HepG2 (cell line): ENCODE results near the gene RAP1GAP2. TPM values are rescaled to one million over a fixed set of nuclear protein-coding genes. Genes with fewer than 3 reads are reported as not detected.

Source experiments
- ATAC-seq: fragments of 200-7000 bp; cut with Tn5 transposase; 3 replicates; pipeline ENCODE4 v1.9.1; 2020; ENCODE audit warnings: mild to moderate bottlenecking, moderate library complexity
- BruUV-seq: library from RNA; stranded (reverse); fragments of 400-500 nt; replicated peaks from 2 replicates; lab custom pipeline; 2021; lab: Mats Ljungman, UMichigan
- CTCF ChIA-PET: fragments of 300-600 bp; formaldehyde crosslinking; extraction: SDS; loops from one replicate; lab custom pipeline; 2021; ENCODE audit warnings: low total read pairs, inconsistent platforms, low intra/inter-chr PET ratio; lab: Yijun Ruan, JAX
- POLR2A ChIA-PET: fragments of 350-600 bp; sonication (Branson Sonifier 250); formaldehyde crosslinking; loops from one replicate; lab custom pipeline; 2020; ENCODE audit warnings: antibody characterized with exemption, inconsistent platforms; lab: Yijun Ruan, JAX
- DNase-seq: peaks from one replicate; pipeline ENCODE4 v3.0.0-alpha.2; 2015; ENCODE audit warnings: low spot score
- FAIRE-seq: peaks from 3 replicates; lab custom pipeline; 2011; peaks lifted over from hg19 to GRCh38; lab: Jason Lieb, UNC
- H2AFZ ChIP-seq: one replicate; pipeline ENCODE4 v1.6.1; 2011; ENCODE audit warnings: low read length, inconsistent platforms
- H3K27ac ChIP-seq: fragments of 300-600 bp; 3 replicates; pipeline ENCODE4 v1.8.0; 2011; ENCODE audit warnings: mixed run types, mild to moderate bottlenecking, mixed read lengths, low read length, inconsistent platforms; ENCODE audit not compliant: insufficient read depth; ENCODE audit errors: extremely low read length
- H3K27me3 ChIP-seq, 2 experiments: fragments of 200-600 bp in 1 of 2; 2 replicates in 1 of 2; 3 replicates in 1 of 2; pipeline versions ENCODE4 v1.6.0 to v1.8.0; 2011; ENCODE audit warnings: low read length in 2 of 2, mild to moderate bottlenecking in 2 of 2, moderate library complexity in 2 of 2, inconsistent platforms in 1 of 2; ENCODE audit not compliant: insufficient read depth in 2 of 2, control insufficient read depth in 1 of 2
- H3K36me3 ChIP-seq, 2 experiments: fragments of 200-600 bp in 1 of 2; replicated peaks in 1 of 2; 2 replicates in 1 of 2; 3 replicates in 1 of 2; pipeline versions ENCODE4 v1.5.1 to v1.8.0; 2011; ENCODE audit warnings: low read length in 2 of 2, inconsistent platforms in 1 of 2; ENCODE audit not compliant: insufficient read depth in 2 of 2, control insufficient read depth in 1 of 2
- H3K4me1 ChIP-seq: 2 replicates; pipeline ENCODE4 v1.5.1; 2012; ENCODE audit warnings: low read length, inconsistent platforms; ENCODE audit not compliant: insufficient read depth
- H3K4me2 ChIP-seq: 2 replicates; pipeline ENCODE4 v1.6.0; 2011; ENCODE audit warnings: low read depth, low read length, inconsistent platforms
- H3K4me3 ChIP-seq, 3 experiments: fragments of 200-600 bp in 1 of 3; sonication (generic), shearing (Covaris generic) in 1 of 3; replicated peaks in 1 of 3; 2 replicates each; pipeline ENCODE4 v1.5.1; 2011 to 2016; ENCODE audit warnings: low read length in 3 of 3, inconsistent platforms in 2 of 3, low read depth in 2 of 3, mild to moderate bottlenecking in 2 of 3, control low read depth in 1 of 3, mixed read lengths in 1 of 3; ENCODE audit not compliant: insufficient read depth in 1 of 3
- H3K79me2 ChIP-seq: one replicate; pipeline ENCODE4 v1.6.1; 2011; ENCODE audit warnings: low read length, inconsistent platforms; ENCODE audit not compliant: insufficient read depth
- H3K9ac ChIP-seq: 2 replicates; pipeline ENCODE4 v1.6.0; 2011; ENCODE audit warnings: mild to moderate bottlenecking, low read depth, low read length, inconsistent platforms; ENCODE audit not compliant: insufficient read depth
- H3K9me3 ChIP-seq: 2 replicates; pipeline ENCODE4 v1.5.1; 2012; ENCODE audit warnings: mild to moderate bottlenecking, low read length
- H4K20me1 ChIP-seq: 2 replicates; pipeline ENCODE4 v1.6.0; 2011; ENCODE audit warnings: inconsistent platforms, mild to moderate bottlenecking, low read length, moderate library complexity; ENCODE audit not compliant: insufficient read depth
- FOXC1 ChIP-seq: sonication (generic); formaldehyde crosslinking; IDR thresholded peaks from 2 replicates; pipeline ENCODE4 v1.8.0; 2022; ENCODE audit warnings: mild to moderate bottlenecking, missing genetic modification reagents, borderline replicate concordance
- HHEX ChIP-seq: IDR thresholded peaks from 2 replicates; pipeline ENCODE4 v1.6.1; 2016; ENCODE audit warnings: control low read depth
- KLF13 ChIP-seq: sonication (generic); formaldehyde crosslinking; IDR thresholded peaks from 2 replicates; pipeline ENCODE4 v1.4.0; 2020; ENCODE audit warnings: mild to moderate bottlenecking, missing genetic modification reagents
- MEF2D ChIP-seq: sonication (generic); formaldehyde crosslinking; IDR thresholded peaks from 2 replicates; pipeline ENCODE4 v1.5.1; 2020; ENCODE audit warnings: mild to moderate bottlenecking, missing genetic modification reagents
- MYNN ChIP-seq: sonication (generic); formaldehyde crosslinking; IDR thresholded peaks from 2 replicates; pipeline ENCODE4 v1.4.0; 2020; ENCODE audit warnings: mild to moderate bottlenecking, low read depth, missing genetic modification reagents
- POLR2AphosphoS2 ChIP-seq: IDR thresholded peaks from 2 replicates; pipeline ENCODE4 v1.6.1; 2011; ENCODE audit warnings: low read depth, low read length, improper control_type of control experiment
- RARA ChIP-seq: IDR thresholded peaks from 2 replicates; pipeline ENCODE4 v1.6.1; 2016; ENCODE audit warnings: missing genetic modification reagents, missing compliant biosample characterization
- RERE ChIP-seq: IDR thresholded peaks from 2 replicates; pipeline ENCODE4 v1.6.1; 2016; ENCODE audit warnings: low read depth, missing genetic modification reagents, missing compliant biosample characterization
- RFX1 ChIP-seq: fragments of 450-650 bp; IDR thresholded peaks from 2 replicates; pipeline ENCODE4 v1.6.1; 2017
- SRSF1 ChIP-seq: fragments of 200-400 bp; formaldehyde crosslinking; optimal IDR thresholded peaks from 2 replicates; pipeline ENCODE3; 2017; ENCODE audit warnings: mild to moderate bottlenecking, low read depth, low read length, moderate library complexity
- ZMYM2 ChIP-seq: sonication (generic); formaldehyde crosslinking; IDR thresholded peaks from 2 replicates; pipeline ENCODE4 v1.8.0; 2022; ENCODE audit warnings: mild to moderate bottlenecking, missing genetic modification reagents
- ZNF709 ChIP-seq: sonication (generic); formaldehyde crosslinking; IDR thresholded peaks from 2 replicates; pipeline ENCODE4 v1.5.0; 2020; ENCODE audit warnings: mild to moderate bottlenecking, missing genetic modification reagents
- WGBS: methylation state at CpG from one replicate; pipeline ENCODE4 v1.1.6; 2017; ENCODE audit warnings: low lambda C conversion rate; 5-methylcytosine and 5-hydroxymethylcytosine counted together
- in situ Hi-C: cut with HindIII; loops from 2 replicates; pipeline ENCODE4 v1.10.0; 2017; ENCODE audit warnings: low pct_unique_long_range_greater_than_20kb; ENCODE audit not compliant: extremely low pct_ligation_motif_present
- intact Hi-C: fragments of 100-400 bp; cut with micrococcal nuclease; formaldehyde crosslinking; loops from one replicate; pipeline ENCODE4 v1.10.0; 2022; ENCODE audit not compliant: unreplicated experiment
- polyA plus RNA-seq, 8 experiments: library from polyadenylated mRNA; depleted of rRNA in 3 of 8; stranded (reverse) in 7 of 8; unstranded in 1 of 8; fragments of >200 nt; fragmentation: Illumina TruSeq in 4 of 8; extraction: Trizol in 4 of 8; gene quantifications; 2 replicates each; pipeline versions ENCODE4 v1.2.1 to v1.2.3, GENCODE V29; 2011 to 2016; ENCODE audit warnings: low read depth in 4 of 8, missing spikeins in 1 of 8, mixed read lengths in 1 of 8; ENCODE audit not compliant: insufficient read depth in 1 of 8
- total RNA-seq, 5 experiments: library from RNA; depleted of rRNA; stranded (reverse); fragments of >200 nt; fragmentation: Illumina TruSeq; extraction: Trizol; gene quantifications; 2 replicates each; pipeline ENCODE4 v1.2.3, GENCODE V29; 2016; ENCODE audit warnings: low read depth in 1 of 5

The RAP1GAP2 gene
- total and polyA plus RNA-seq, 2 of the 13 experiments (the other 11 are each of a cell fraction or from before 2014, with no cell fraction given), result 10.9 to 12.0 TPM

DNA sequence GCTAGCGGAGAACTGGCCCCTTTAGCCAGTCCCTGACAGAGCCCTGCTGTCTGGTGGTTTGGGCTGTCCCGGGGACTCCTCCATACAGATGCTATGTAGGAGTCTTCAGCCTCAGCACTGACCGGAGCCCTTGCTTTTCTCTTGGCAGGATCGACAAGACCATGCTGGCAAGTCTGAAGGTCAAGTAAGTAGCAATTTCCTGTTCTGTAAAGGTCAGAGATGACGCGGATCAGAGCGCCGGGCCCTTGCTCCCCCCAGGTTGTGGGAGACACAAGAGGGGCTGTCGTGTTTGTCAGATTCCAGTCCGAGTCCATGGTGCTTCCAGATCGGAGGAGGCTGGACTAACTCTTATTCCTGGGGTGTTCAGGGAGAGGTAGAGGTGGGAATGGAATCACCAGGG lies 4.1 kb downstream of the RAP1GAP2 start:
- ChIA-PET CTCF (no interaction called here), POLR2A (no interaction called here)
- in situ Hi-C loops (no loop called here), intact Hi-C loops (no loop called here)
- ATAC-seq, result no peak
- Histone ChIP-seq H3K9ac (no peak overlapping the region), H3K27me3 (peaks cover 4 to 9% of the 10 kb centered on the region in 2 experiments; a peak in 2 of 5 replicates), H3K9me3 (no peaks in the 10 kb centered on the region), H3K27ac (no peak overlapping the region), H3K4me3 (no peak overlapping the region), H3K4me2 (no peak overlapping the region), H3K4me1 (no peaks in the 10 kb centered on the region), H3K79me2 (no peaks in the 10 kb centered on the region), H4K20me1 (no peaks in the 10 kb centered on the region), H2AFZ (no peak overlapping the region), H3K36me3 (no peaks in the 10 kb centered on the region)
- 62% methylated on average over 10 of the region's 11 CpGs for WGBS
- FAIRE-seq, result no peak
- DNase-seq, result no peak
- TF ChIP-seq RARA (CRISPR knock-in tag) (no peak), POLR2AphosphoS2 (no peak), FOXC1 (CRISPR knock-in tag) (no peak), SRSF1 (no peak), ZNF709 (no peak), ZMYM2 (no peak), MEF2D (no peak), RFX1 (no peak), HHEX (no peak), KLF13 (CRISPR knock-in tag) (no peak), RERE (CRISPR knock-in tag) (no peak), MYNN (CRISPR knock-in tag) (no peak)
- no TSS peak for BruUV-seq
